ENCODE data around the gene GPC6.

GPC6 gene

GRCh38 chr13:94319501-94319900 is 1092.9 kb downstream of the GPC6 start:
- Histone ChIP-seq H3K4me3 (ENCODE audit: low read depth, low read length, poor library complexity, severe bottlenecking) (no peak overlapping the region), H3K9ac (ENCODE audit: low read length) (no peak overlapping the region), H2AFZ (ENCODE audit: low read length) (no peak overlapping the region), H3K27ac (ENCODE audit: low read depth, low read length, poor library complexity, severe bottlenecking) (no peak overlapping the region), H3K79me2 (ENCODE audit: insufficient read depth, low read length) (no peaks in the 10 kb centered on the region), H3K4me1 (ENCODE audit: insufficient read depth, low read length, severe bottlenecking) (no peaks in the 10 kb centered on the region), H4K20me1 (ENCODE audit: insufficient read depth, low read length) (no peaks in the 10 kb centered on the region), H3K4me2 (ENCODE audit: low read length) (no peak overlapping the region), H3F3A (ENCODE audit: insufficient read depth, low read length) (no peaks in the 10 kb centered on the region), H3K27me3 (ENCODE audit: insufficient read depth, low read length) (no peaks in the 10 kb centered on the region), H3K9me3 (ENCODE audit: low read length) (no peaks in the 10 kb centered on the region), H3K36me3 (ENCODE audit: insufficient read depth, low read length) (no peaks in the 10 kb centered on the region), H3K9me2 (ENCODE audit: low read depth, low read length) (no peaks in the 10 kb centered on the region)
- TF ChIP-seq EZH2 (IDR thresholded peaks at IDR 0.05; ENCODE audit: borderline replicate concordance, low read length) (no peak), CTCF (IDR thresholded peaks at IDR 0.05; ENCODE audit: low read length) (no peak)

- no peaks in the 10 kb centered on the region for H3K9me2 ChIP-seq (ENCODE audit: low read depth, low read length)
- H3K27ac ChIP-seq (ENCODE audit: low read depth, low read length, poor library complexity, severe bottlenecking) = no peak overlapping the region
These were observed 1096.5 kb downstream of the GPC6 start for GRCh38 chr13:94322925-94323763.

More at GRCh38 chr13:94322925-94323763, 1096.5 kb downstream of the GPC6 start:
- Histone ChIP-seq H3K9ac (ENCODE audit: low read length) (no peak overlapping the region), H4K20me1 (ENCODE audit: insufficient read depth, low read length) (no peaks in the 10 kb centered on the region), H3K79me2 (ENCODE audit: insufficient read depth, low read length) (no peaks in the 10 kb centered on the region), H2AFZ (ENCODE audit: low read length) (no peak overlapping the region), H3F3A (ENCODE audit: insufficient read depth, low read length) (no peaks in the 10 kb centered on the region), H3K4me3 (ENCODE audit: low read depth, low read length, poor library complexity, severe bottlenecking) (no peak overlapping the region), H3K4me2 (ENCODE audit: low read length) (no peak overlapping the region), H3K9me3 (ENCODE audit: low read length) (no peaks in the 10 kb centered on the region), H3K27me3 (ENCODE audit: insufficient read depth, low read length) (no peaks in the 10 kb centered on the region), H3K4me1 (ENCODE audit: insufficient read depth, low read length, severe bottlenecking) (no peaks in the 10 kb centered on the region), H3K36me3 (ENCODE audit: insufficient read depth, low read length) (no peaks in the 10 kb centered on the region)
- TF ChIP-seq CTCF (IDR thresholded peaks at IDR 0.05; ENCODE audit: low read length) (no peak), EZH2 (IDR thresholded peaks at IDR 0.05; ENCODE audit: borderline replicate concordance, low read length) (no peak)

Data from OCI-LY1 (cell line).